ENCODE results near the gene CARNS1.

DNA sequence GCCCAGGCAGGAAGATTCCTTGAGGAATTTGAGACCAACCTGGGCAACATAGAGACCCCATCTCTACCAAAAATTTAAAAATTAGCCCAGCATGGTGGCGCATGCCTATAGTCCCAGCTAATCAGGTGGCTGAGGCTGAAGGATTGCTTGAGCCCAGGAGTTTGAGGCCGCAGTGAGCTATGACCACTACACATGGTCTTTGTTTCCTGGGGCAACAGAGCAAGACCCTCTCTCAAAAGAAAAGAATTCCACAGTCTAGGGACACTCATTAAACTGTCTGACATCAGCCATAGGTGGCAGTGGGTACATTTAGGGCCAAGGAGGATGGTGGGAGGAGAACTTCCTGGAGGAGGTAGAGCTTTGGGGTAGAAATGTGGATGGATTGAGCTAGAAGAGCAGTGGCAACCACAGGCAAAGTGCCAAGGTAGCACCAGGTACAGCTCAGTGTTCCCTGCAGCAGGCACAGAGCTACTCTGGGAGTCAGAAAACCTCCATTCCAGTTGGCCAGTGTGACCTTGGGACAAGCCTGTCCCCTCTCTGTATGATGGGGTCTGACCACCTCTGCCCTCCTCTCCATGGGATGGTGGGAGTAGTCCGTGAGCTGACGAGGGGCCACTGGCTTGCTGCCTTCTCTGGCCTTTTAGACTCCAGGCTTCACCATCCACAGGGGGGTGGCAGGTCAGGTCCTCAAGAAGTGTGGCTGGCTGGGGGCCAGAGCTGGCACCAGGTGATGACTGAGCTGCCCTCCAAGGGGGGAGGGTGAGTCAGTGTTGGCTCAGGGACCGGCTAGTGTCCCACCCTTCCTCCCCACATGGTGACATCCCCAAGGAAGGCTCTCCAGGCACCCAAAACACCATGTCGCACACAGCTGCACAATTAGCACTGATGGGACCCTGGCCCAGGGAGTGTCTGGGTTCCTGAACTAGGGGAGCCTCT, 38.3 kb upstream of the CARNS1 start:
- TF ChIP-seq POLR2AphosphoS5 (IDR thresholded peaks at IDR 0.05; ENCODE audit: borderline replicate concordance, low read depth, low read length) (no peak), EZH2 (IDR thresholded peaks at IDR 0.05) (no peak)
